Measurements from ENCODE around the gene ZNF441.
A peak's percentile ranks its signal among the peaks of the same experiment; 100 is the strongest.
"Not testable (repeated sequence)": the region's sequence is repeated elsewhere in the genome, so short reads cannot be mapped to it uniquely, and the experiment has no call there.

ZNF441 gene

GRCh38 chr19:11814029-11814699 is 47.4 kb downstream of the ZNF441 start, which contains the start of gene ZNF440 (continued):
- TF ChIP-seq ZNF830 (tag by site-specific recombination; IDR thresholded peaks at IDR 0.05; ENCODE audit: low read depth) (no peak), ZSCAN30 (tag by site-specific recombination; IDR thresholded peaks at IDR 0.05) (no peak), ZNF501 (tag by site-specific recombination; IDR thresholded peaks at IDR 0.05) (0 out of 2 replicates have a peak, but pooled peaks have one; percentile 42), ZNF561 (tag by site-specific recombination; IDR thresholded peaks at IDR 0.05; ENCODE audit: borderline replicate concordance) (no peak), ZNF664 (tag by site-specific recombination; IDR thresholded peaks at IDR 0.05) (no peak)

DNA sequence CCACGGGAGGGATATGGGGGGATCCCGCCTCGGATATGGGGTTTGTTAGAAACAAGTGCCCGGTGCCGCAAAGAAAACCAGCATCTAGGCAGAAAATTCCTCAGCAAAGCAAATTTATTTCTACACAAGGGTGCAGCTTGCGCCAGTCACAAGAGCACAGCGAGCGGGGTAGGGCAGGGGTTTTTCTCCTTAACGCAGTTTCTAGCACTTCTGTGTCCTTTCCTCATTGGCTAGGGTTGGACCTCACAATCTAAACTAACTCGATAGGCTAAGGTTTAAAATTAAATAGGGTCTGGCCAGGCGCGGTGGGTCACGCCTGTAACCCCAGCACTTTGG is 47.9 kb downstream of the ZNF441 start:
- no peak for TF ChIP-seq ZNF426 (tag by site-specific recombination; IDR thresholded peaks at IDR 0.05)
- TF ChIP-seq ZNF677 (tag by site-specific recombination; IDR thresholded peaks at IDR 0.05) = no peak
- TF ChIP-seq ELK4 (IDR thresholded peaks at IDR 0.05; ENCODE audit: borderline replicate concordance, low read depth, low read length) = no peak
- no peak for TF ChIP-seq ZNF18 (tag by site-specific recombination; IDR thresholded peaks at IDR 0.05)
- TF ChIP-seq, protein P1, sequence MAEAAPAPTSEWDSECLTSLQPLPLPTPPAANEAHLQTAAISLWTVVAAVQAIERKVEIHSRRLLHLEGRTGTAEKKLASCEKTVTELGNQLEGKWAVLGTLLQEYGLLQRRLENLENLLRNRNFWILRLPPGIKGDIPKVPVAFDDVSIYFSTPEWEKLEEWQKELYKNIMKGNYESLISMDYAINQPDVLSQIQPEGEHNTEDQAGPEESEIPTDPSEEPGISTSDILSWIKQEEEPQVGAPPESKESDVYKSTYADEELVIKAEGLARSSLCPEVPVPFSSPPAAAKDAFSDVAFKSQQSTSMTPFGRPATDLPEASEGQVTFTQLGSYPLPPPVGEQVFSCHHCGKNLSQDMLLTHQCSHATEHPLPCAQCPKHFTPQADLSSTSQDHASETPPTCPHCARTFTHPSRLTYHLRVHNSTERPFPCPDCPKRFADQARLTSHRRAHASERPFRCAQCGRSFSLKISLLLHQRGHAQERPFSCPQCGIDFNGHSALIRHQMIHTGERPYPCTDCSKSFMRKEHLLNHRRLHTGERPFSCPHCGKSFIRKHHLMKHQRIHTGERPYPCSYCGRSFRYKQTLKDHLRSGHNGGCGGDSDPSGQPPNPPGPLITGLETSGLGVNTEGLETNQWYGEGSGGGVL (tag by site-specific recombination; IDR thresholded peaks at IDR 0.05) = no peak
- TF ChIP-seq ZNF169 (tag by site-specific recombination; IDR thresholded peaks at IDR 0.05) = no peak
- 0 out of 2 replicates have a peak, but pooled peaks have one; percentile 2 for TF ChIP-seq KLF8 (tag by site-specific recombination; IDR thresholded peaks at IDR 0.05)
- no peak for TF ChIP-seq ZXDB (tag by site-specific recombination; IDR thresholded peaks at IDR 0.05)
- no peaks in the 10 kb centered on the region for H3K4me1 ChIP-seq (ENCODE audit: control insufficient read depth, insufficient read depth, low read length)
- H3K9me3 ChIP-seq (ENCODE audit: control insufficient read depth, insufficient read depth, low read depth, low read length) = no peaks in the 10 kb centered on the region
- POLR2A ChIA-PET = interaction anchor here (0.5 to 1.3 kb wide), 7 partner anchors 33 to 627 kb away, joined by 3 to 4 read pairs (median 3); partner anchors contain the start of genes ZNF443 and ZNF625
- H3K36me3 ChIP-seq (ENCODE audit: control insufficient read depth in 2 of 2, insufficient read depth in 1 of 2, low read length in 2 of 2) = peaks cover 0 to 9% of the 10 kb centered on the region in 2 experiments; a peak in 2 of 3 replicates
- no peak overlapping the region; the same call in 1 of the 2 replicates for H3K27ac ChIP-seq (ENCODE audit: extremely low read depth, low read depth, low read length)
- peak overlapping the region; percentile 87 for H3K4me3 ChIP-seq (ENCODE audit: low read depth, low read length)
- CTCF ChIA-PET = interaction anchor here (4.2 kb wide), 1 partner anchor 17 kb away, joined by 29 read pairs; the partner anchor contains the start of gene ZNF491

DNA sequence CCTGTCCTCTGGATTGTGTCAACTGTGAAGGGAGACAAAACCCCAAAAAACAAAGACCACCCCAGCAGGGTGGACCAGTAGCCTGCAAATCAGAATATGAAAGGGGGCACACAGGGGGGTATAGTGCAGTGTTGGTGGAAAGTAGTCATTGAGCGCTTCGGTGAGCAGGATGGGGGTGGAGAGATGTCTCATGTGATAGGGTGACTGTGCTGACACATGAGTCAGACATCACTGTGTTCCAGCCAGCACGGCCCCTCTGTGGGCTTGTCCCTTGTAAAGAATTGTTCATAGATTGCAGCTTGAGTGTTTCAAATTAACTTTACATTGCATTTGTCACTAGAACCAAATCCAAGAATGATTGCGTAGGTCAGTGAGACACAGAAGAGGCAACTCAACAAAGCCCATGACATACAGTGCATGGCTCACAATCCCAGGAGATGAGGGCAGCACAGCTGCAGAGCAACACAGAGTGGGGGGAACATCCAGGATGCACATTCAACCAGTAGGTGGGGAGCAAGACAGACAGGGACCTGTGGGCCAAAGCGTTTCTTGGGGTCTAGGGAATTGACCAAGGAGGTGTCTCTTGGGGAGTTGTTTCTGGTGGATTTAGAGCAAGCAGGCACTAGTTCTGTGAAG is 54.8 kb downstream of the ZNF441 start:
- ChIA-PET POLR2A (no interaction called here), CTCF (no interaction called here)
- Histone ChIP-seq H3K4me3 (ENCODE audit: low read depth, low read length) (no peak overlapping the region), H3K9me3 (ENCODE audit: control insufficient read depth, insufficient read depth, low read depth, low read length) (no peaks in the 10 kb centered on the region), H3K36me3 (ENCODE audit: control insufficient read depth in 2 of 2, insufficient read depth in 1 of 2, low read length in 2 of 2) (peaks cover 0 to 30% of the 10 kb centered on the region in 2 experiments; a peak in 2 of 3 replicates), H3K4me1 (ENCODE audit: control insufficient read depth, insufficient read depth, low read length) (no peaks in the 10 kb centered on the region), H3K27ac (ENCODE audit: extremely low read depth, low read depth, low read length) (no peak overlapping the region)
- TF ChIP-seq ZNF324 (tag by site-specific recombination; IDR thresholded peaks at IDR 0.05) = no peak
- no peak for TF ChIP-seq ZNF391 (tag by site-specific recombination; IDR thresholded peaks at IDR 0.05; ENCODE audit: borderline replicate concordance, low read depth)
- no peak for TF ChIP-seq ZNF473 (tag by site-specific recombination; IDR thresholded peaks at IDR 0.05)
- TF ChIP-seq ZNF433 (tag by site-specific recombination; IDR thresholded peaks at IDR 0.05; ENCODE audit: low read depth) = no peak
- TF ChIP-seq, protein P2, sequence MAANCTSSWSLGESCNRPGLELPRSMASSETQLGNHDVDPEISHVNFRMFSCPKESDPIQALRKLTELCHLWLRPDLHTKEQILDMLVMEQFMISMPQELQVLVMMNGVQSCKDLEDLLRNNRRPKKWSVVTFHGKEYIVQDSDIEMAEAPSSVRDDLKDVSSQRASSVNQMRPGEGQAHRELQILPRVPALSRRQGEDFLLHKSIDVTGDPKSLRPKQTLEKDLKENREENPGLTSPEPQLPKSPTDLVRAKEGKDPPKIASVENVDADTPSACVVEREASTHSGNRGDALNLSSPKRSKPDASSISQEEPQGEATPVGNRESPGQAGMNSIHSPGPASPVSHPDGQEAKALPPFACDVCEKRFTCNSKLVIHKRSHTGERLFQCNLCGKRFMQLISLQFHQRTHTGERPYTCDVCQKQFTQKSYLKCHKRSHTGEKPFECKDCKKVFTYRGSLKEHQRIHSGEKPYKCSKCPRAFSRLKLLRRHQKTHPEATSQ (tag by site-specific recombination; IDR thresholded peaks at IDR 0.05) = no peak
- TF ChIP-seq ZNF677 (tag by site-specific recombination; IDR thresholded peaks at IDR 0.05) = no peak

GRCh38 chr19:11828957-11829876 is 62.4 kb downstream of the ZNF441 start:
- H3K4me3 ChIP-seq (ENCODE audit: low read depth, low read length); H3K4me1 ChIP-seq (ENCODE audit: control insufficient read depth, insufficient read depth, low read length); H3K27ac ChIP-seq (ENCODE audit: extremely low read depth, low read depth, low read length); H3K9me3 ChIP-seq (ENCODE audit: control insufficient read depth, insufficient read depth, low read depth, low read length); POLR2A ChIA-PET: not testable (repeated sequence)
- CTCF ChIA-PET = interaction anchor here (0.8 to 1.5 kb wide), 2 partner anchors 31 to 51 kb away, joined by 3 read pairs; partner anchors contain the start of gene ZNF491
- peaks cover 0 to 49% of the 10 kb centered on the region in 2 experiments; a peak in 1 of 3 replicates for H3K36me3 ChIP-seq (ENCODE audit: control insufficient read depth in 2 of 2, insufficient read depth in 1 of 2, low read length in 2 of 2)

Data from HEK293 (cell line).